KMS-11 (cell line): ENCODE results near the gene ADAMTS9.

Experiments
- H2AFZ ChIP-seq: fragments of 200-600 bp; sonication (generic); 2 replicates; pipeline ENCODE4 v1.6.1; 2016; ENCODE audit warnings: antibody characterized with exemption, mixed run types, low read depth
- H3K27ac ChIP-seq: fragments of 200-600 bp; sonication (generic); 2 replicates; pipeline ENCODE4 v1.6.1; 2016; ENCODE audit warnings: mild to moderate bottlenecking, mixed run types
- H3K27me3 ChIP-seq: fragments of 200-600 bp; sonication (generic); 2 replicates; pipeline ENCODE4 v1.6.1; 2017; ENCODE audit warnings: mild to moderate bottlenecking, low read depth, mixed run types, moderate library complexity; ENCODE audit not compliant: insufficient read depth
- H3K36me3 ChIP-seq: fragments of 200-600 bp; sonication (generic); 2 replicates; pipeline ENCODE4 v1.6.1; 2017; ENCODE audit warnings: mild to moderate bottlenecking, mixed run types; ENCODE audit not compliant: insufficient read depth
- H3K4me1 ChIP-seq: fragments of 200-600 bp; sonication (generic); 2 replicates; pipeline ENCODE4 v1.6.1; 2016; ENCODE audit warnings: mild to moderate bottlenecking, low read depth, mixed run types; ENCODE audit not compliant: poor library complexity, severe bottlenecking
- H3K4me2 ChIP-seq: fragments of 200-600 bp; sonication (generic); 2 replicates; pipeline ENCODE4 v1.7.0; 2016; ENCODE audit warnings: mild to moderate bottlenecking, mixed run types
- H3K4me3 ChIP-seq: fragments of 200-600 bp; sonication (generic); IDR thresholded peaks from 2 replicates; pipeline ENCODE4 v1.6.1; 2017; ENCODE audit warnings: low read depth, low read length, mixed read lengths; ENCODE audit not compliant: insufficient read depth
- H3K79me2 ChIP-seq: fragments of 200-600 bp; sonication (generic); 2 replicates; pipeline ENCODE4 v1.6.1; 2016; ENCODE audit warnings: low read depth, mixed run types; ENCODE audit not compliant: insufficient read depth
- H3K9ac ChIP-seq: fragments of 200-600 bp; sonication (generic); 2 replicates; pipeline ENCODE4 v1.6.1; 2016; ENCODE audit warnings: mild to moderate bottlenecking, mixed run types
- H4K20me1 ChIP-seq: fragments of 200-600 bp; sonication (generic); 2 replicates; pipeline ENCODE4 v1.6.1; 2016; ENCODE audit warnings: mild to moderate bottlenecking, mixed run types; ENCODE audit not compliant: insufficient read depth
- CTCF ChIP-seq: fragments of 200-600 bp; sonication (generic); conservative IDR thresholded peaks from 2 replicates; pipeline ENCODE4 v1.6.1; 2017; ENCODE audit warnings: low read depth, mild to moderate bottlenecking, antibody characterized with exemption, low read length, moderate library complexity, mixed read lengths

Gene ADAMTS9

GRCh38 chr3:64659617-64659978 lies 28.2 kb downstream of the ADAMTS9 start:
- no peak for TF ChIP-seq CTCF
- no peaks in the 10 kb centered on the region for H3K4me1 ChIP-seq
- no peak overlapping the region for H3K9ac ChIP-seq
- H3K36me3 ChIP-seq = no peaks in the 10 kb centered on the region
- no peaks in the 10 kb centered on the region for H3K27me3 ChIP-seq
- H3K27ac ChIP-seq = no peak overlapping the region
- no peaks in the 10 kb centered on the region for H3K79me2 ChIP-seq
- H2AFZ ChIP-seq = no peak overlapping the region
- H3K4me2 ChIP-seq = no peak overlapping the region
- H3K4me3 ChIP-seq = no peak overlapping the region
- H4K20me1 ChIP-seq = no peaks in the 10 kb centered on the region

- no peaks in the 10 kb centered on the region for H3K79me2 ChIP-seq
- TF ChIP-seq CTCF = no peak
Observed at GRCh38 chr3:64658001-64658400, 29.8 kb downstream of the ADAMTS9 start.

GRCh38 chr3:64656544-64656943 lies 31.3 kb downstream of the ADAMTS9 start:
- H3K4me3 ChIP-seq = no peak overlapping the region
- no peak for TF ChIP-seq CTCF

More at GRCh38 chr3:64658001-64658400, 29.8 kb downstream of the ADAMTS9 start:
- Histone ChIP-seq H2AFZ (no peak overlapping the region), H3K27me3 (no peaks in the 10 kb centered on the region), H3K27ac (no peak overlapping the region), H3K4me3 (no peak overlapping the region), H3K4me2 (no peak overlapping the region), H3K4me1 (no peaks in the 10 kb centered on the region), H3K9ac (no peak overlapping the region), H3K36me3 (no peaks in the 10 kb centered on the region), H4K20me1 (no peaks in the 10 kb centered on the region)

DNA sequence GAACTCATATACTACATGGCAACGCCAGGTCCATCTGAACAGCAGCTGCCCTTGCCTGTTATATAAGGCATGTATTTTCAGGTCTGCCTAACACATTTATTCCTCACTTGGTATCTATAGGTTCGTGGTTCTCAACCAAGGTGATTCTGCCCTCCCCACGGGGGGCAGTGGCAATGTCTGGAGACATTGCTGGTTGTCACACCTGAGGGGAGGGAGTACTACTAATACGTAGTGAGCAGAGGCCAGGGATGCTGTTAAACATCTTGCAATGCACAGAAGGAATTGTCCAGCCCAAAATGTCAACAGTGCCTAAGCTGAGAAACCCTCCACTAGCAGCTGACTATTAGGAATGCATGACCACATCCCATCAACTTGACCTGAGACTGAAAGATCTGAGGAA lies 32.6 kb downstream of the ADAMTS9 start:
- no peak overlapping the region for H3K4me2 ChIP-seq
- H3K27ac ChIP-seq = no peak overlapping the region
- H3K79me2 ChIP-seq = no peaks in the 10 kb centered on the region
- H3K36me3 ChIP-seq = no peaks in the 10 kb centered on the region
- no peak overlapping the region for H3K4me3 ChIP-seq
- H2AFZ ChIP-seq = no peak overlapping the region
- TF ChIP-seq CTCF = no peak
- no peaks in the 10 kb centered on the region for H3K27me3 ChIP-seq
- no peak overlapping the region for H3K9ac ChIP-seq
- H3K4me1 ChIP-seq = no peaks in the 10 kb centered on the region
- no peaks in the 10 kb centered on the region for H4K20me1 ChIP-seq

More at GRCh38 chr3:64656544-64656943, 31.3 kb downstream of the ADAMTS9 start:
- no peaks in the 10 kb centered on the region for H3K36me3 ChIP-seq
- no peaks in the 10 kb centered on the region for H4K20me1 ChIP-seq
- no peaks in the 10 kb centered on the region for H3K27me3 ChIP-seq
- H3K27ac ChIP-seq = no peak overlapping the region
- H2AFZ ChIP-seq = no peak overlapping the region
- no peak overlapping the region for H3K4me2 ChIP-seq
- no peak overlapping the region for H3K9ac ChIP-seq
- H3K4me1 ChIP-seq = no peaks in the 10 kb centered on the region
- no peaks in the 10 kb centered on the region for H3K79me2 ChIP-seq
